SW 1271 (cell line): ENCODE measurements around the gene KRTAP10-3.

Experiments used
- DNase-seq, 2 experiments: peaks; one replicate each; lab custom pipeline; 2025; lab: John Stamatoyannopoulos, UW

The KRTAP10-3 gene

GRCh38 chr21:44528634-44528995, 30.0 kb downstream of the KRTAP10-3 start:
- DNase-seq, result no peak

DNA sequence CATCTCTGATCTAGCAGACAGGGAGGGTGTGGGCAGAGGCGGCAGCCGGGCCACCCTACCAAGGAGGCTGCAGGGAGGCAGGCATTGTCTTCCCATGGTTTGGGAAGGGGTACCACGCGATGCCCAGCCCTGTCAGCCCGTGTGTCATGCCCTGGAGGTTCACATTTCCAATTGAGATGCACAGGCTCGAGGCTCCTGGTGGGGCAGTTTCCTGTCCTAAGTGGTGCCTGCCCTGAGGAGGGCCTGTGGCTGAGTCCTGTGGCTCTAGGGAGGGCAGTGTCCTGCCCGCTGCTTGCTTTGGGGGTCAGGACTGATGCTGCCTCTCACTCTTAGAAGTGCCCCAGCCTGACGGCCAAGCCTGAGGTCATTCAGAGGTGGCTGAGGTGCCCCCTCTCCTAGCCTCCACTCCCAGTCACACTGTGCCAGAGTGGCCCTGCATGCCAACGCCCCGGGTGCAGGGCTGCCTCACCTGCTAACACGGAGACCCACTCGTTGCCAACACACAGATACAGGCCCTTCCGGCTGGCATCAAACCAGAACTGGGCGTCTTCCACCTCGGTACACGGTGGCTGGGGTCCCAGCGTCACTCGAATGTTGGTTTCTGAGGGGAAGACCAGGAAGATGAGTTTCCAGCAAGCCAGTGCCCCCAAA, 30.5 kb downstream of the KRTAP10-3 start:
- no peak for DNase-seq

DNA sequence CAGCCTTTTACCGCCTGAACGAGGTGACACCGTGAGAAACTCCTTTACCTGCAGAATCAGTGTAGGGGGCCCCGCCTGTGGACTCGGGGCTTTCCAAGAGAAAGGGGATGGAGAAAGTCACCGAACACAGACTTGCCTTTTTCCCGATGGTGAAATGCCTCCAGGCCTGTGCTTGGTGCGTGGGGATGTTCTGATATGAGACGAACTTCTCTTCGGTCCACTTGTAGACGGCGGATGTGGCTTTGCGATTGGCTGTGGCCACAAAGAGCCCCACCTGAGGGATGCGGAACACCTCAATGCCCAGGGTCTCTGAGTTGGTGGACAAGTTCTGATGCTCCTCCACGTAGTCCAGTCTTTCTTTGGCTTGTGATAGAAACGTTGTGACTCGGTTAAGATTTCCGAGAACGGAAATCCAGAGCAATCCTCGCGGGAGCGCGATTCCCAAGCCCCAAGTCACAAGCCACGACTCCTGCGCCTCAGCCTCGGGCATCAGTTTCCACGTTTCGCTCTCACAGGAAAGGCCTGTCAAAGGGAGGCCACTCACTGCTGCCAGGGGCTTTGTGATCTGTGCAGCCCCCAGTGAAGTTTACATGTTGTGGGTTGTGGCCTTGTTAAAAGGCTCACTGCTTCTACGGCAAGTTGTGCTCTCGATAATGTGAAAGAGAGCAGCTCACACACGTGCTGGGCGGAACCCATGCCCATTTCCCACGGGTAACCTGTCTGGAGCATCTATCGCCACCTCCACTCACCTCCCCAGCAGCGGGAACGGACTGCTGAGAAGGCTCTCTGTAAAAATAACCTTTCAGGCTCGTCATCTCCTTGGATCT, 31.2 kb downstream of the KRTAP10-3 start:
- no peak for DNase-seq

DNA sequence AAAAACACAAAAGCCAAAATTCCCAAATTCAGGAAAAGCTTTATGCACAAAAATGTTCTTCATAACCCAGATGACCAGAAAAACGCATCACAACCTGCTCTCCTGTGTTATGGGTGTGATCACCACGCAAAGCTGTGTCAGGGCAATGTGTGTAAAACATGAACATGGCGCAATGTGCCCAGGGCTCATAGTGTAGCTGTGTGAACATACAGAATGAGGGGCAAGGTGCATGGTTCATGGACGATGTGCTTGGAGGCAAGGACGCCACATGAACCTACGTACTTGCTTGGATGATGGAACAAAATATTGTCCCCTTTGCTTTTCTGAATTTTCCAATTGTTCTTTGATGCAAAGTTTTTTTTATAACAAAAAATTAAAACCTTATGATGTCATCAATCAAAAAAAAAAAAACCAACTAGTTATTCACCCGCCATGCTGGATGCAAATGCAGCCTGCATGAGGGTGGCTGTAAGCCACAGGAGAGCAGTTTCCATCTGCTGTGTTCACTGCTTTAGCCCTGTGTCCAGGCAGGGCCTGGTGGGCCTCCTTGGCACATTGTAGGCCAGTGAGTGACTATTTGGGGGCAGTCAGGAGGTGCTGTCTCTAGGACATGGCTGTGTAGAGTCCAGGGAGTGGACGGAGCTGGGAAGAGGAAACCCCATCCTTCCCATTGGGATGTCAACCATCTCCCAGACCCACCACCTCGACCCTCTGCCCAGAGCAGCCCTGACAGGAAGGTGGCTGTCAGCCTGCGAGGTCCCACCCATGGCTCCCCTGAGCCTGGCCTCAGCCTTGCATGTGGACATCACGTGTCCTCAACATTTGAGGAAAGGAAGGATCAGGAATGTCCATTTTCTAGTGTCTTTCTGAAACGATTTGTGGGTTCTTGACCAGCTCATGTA, 32.2 kb downstream of the KRTAP10-3 start:
- no peak for DNase-seq

DNA sequence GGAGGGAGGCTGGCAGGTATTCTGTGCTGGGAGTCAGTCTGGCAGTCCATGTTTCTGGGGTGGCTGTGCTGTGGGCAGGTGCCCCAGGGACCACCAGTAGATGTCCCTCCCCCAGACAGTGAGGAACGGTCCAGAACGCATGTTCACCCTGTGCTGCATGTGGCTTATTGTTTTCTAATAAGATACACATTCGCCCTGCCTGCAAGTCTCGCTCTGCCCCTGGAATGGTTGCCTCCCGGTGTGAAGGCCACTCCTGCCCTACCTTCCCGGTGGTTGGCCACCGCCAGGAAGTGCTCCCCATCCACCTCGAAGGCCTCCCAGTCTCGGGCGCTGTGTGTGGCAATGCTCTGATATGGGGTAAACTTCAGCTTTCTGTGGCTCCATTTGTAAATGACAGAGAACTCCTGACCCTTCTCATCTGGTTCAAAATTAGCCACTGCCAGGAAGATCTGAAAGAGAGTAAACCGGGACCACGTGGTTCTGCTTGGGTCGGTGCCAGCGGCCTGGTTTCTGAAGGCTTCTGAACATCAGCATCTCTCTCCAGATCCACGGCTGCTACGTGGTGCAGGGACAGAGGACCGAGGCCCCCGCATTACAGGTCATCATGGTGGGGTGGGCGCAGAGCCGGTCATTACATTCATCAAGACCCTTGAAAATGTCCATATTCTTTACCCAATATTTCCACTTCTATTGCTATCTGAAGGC, 33.1 kb downstream of the KRTAP10-3 start:
- no peak for DNase-seq

DNA sequence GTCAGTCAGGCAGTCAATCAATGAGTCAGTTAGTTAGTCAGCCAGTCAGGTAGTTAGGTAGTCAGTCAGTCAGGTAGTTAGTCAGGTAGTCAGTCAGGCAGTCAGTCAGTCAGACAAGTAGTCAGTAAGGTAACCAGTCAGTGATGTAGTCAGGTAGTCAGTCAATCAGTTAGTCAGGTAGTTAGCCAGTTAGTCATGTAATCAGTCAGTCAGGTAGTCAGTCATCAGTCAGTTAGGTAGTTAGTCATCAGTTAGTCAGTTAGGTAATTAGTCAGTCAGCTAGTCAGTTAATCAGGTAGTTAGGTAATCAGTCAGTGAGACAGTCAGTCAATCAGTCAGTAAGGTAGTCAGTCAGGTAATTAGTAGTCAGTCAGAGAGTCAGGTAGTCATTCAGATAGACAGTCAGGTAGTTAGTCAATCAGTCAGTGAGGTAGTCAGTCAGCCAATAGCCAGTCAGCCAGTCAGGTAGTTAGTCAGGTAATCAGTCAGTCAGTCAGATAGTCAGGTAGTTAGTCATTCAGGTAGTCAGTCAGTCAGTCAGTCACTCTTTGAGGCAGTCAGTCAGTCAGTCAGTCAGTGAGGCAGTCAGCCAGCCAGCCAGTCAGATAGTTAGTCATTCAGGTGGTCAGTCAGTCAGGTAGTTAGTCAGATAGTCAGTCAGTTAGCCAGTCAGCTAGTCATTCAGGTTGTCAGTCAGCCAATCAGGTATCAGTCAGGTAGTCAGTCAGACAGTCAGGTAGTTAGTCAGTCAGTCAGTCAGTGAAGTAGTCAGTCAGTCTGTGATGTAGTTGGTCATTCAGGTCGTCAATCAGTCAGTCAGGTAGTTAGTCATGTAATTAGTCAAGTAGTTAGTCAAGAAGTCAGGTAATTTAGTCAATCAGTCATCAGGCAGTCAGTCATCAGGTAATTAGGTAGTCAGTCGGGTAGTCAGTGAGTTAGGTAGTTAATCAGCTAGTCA, 33.9 kb downstream of the KRTAP10-3 start:
- DNase-seq, result no peak

- DNase-seq, result no peak
Measured at GRCh38 chr21:44523567-44524413, 34.8 kb downstream of the KRTAP10-3 start.

DNA sequence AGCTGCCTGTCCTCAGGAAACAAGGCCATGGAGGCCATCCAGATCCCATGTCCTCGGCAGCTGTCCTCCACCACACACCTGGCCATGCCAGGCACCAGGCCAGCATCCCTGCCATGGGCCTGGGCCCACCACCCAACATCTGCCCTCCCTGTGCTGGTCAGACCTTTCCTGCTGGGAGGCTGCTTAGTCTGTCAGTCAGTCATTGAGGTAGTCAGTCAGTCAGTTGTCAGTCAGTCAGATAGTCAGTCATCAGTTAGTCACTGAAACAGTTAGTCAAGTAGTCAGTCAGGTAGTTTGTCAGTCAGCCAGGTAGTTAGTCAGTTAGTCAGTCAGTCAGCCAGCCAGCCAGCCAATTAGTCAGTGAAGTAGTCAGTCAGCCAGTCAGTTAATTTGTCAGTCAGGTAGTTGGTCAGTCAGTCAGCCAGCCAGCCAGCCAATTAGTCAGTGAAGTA, 35.8 kb downstream of the KRTAP10-3 start:
- DNase-seq, result no peak

DNA sequence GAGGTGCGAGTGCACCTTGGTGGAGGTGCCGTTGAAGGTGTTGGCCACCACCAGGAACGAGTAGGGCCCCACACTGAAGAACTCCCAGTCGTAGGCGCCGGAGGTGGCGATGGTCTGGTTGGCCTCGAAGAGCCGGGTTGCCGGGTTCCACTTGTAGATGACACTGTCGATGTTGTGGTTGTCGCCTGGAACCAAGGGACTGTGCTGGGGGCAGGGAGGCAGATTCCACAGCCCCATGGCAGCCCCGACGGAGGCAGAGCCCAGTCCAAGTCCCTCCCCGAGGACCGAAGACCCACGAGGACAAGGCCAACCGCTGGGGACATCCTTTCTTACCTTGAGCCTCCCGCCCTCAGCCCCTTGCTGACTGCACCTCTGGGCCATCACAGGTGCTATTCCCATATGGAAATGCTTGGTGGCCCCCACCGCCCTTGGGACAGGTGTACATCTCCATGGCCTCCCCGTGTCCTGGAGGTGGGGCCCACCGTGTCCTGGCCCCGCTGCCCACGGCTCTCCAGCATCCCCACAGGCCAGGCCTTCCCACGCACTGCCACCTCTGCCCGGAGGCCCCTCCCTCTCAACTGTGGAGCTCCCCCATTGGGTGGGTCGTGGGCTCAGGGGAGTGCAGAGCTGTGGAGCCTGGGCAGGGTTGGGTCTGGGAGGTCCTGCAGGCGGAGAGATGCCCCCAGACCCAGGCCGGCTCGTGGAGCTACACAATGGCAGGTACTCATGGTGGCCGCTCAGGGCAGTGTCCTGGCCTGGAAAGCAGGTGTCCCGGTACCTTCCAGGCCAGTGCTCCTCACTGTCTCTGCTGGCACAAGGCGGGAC, 36.5 kb downstream of the KRTAP10-3 start:
- DNase-seq, result no peak

DNA sequence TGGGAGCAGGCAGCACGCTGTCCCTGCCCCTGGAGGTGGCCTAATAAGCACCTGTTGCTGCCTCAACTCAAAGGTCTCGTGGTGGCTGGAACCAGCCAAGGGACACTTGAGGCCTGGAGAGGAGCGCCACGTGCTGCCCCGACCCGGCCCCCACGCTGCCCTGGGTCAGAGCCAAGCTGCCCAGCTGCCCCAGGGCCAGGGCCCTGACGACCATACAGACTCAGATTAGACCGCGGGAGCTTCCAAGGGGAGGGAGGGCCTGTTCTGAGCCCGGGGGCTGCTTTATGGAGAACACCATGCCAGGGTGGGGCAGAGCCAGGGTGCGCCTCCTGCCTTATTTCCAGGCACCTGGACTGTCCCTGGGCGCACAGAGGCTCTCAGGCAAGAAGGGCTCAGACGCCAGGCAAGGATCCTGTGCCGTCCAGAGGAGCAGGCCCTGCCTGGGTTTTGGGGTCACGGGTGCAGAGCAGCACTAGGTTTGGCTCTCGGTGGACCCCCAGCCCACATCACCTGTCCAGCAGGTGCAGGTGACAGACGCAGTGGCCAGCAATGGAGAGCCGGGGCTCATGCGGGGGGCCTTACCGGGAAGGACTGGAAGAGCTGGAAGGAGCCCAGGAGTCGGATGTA, 37.2 kb downstream of the KRTAP10-3 start:
- no peak for DNase-seq

DNA sequence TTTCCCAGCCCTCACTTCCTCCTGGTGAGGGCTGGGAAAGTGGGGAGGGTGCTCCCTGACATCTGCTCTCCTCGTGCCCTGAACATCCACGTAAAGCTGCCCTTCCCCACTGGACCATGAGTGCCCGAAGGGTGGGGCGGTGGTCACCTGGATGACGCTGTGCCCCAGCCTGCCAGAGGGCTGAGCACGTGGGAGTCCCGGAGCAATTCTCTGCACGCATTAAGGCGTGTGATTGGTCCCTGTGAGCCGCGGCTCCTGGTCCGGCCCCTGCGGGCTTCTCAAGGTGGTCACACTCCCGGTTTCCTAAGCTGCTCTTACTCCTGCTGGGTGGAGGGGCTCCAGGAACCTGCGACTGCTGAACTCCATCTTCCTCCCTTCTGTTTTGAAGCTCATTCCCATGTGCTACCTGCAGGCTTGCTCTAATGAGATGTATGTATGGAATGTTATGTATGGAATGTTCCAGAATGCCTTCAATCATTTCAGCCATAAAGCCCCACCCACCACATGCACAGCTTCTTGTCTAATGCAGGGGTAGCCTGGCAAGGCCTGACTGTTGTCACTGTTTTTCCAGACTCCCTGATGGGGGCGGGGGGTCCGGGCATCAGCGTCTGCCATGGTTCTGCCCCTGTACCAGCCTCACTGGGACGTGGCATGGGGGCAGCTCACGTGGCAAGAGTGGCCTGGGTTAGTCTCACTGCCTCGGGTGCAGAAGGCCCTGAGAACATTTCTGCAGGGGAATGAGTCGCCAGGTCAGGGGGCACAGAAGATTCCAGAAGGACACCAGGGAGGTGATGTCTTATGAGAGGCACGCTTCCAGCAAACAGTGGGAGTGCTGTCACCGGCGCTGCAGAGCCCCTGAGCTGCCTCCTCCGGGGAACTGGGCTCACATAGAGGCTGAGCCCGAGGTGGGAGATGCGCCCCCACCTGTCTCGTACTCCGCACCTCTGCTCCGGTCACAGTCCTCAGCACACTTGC, 38.0 kb downstream of the KRTAP10-3 start:
- no peak for DNase-seq

DNA sequence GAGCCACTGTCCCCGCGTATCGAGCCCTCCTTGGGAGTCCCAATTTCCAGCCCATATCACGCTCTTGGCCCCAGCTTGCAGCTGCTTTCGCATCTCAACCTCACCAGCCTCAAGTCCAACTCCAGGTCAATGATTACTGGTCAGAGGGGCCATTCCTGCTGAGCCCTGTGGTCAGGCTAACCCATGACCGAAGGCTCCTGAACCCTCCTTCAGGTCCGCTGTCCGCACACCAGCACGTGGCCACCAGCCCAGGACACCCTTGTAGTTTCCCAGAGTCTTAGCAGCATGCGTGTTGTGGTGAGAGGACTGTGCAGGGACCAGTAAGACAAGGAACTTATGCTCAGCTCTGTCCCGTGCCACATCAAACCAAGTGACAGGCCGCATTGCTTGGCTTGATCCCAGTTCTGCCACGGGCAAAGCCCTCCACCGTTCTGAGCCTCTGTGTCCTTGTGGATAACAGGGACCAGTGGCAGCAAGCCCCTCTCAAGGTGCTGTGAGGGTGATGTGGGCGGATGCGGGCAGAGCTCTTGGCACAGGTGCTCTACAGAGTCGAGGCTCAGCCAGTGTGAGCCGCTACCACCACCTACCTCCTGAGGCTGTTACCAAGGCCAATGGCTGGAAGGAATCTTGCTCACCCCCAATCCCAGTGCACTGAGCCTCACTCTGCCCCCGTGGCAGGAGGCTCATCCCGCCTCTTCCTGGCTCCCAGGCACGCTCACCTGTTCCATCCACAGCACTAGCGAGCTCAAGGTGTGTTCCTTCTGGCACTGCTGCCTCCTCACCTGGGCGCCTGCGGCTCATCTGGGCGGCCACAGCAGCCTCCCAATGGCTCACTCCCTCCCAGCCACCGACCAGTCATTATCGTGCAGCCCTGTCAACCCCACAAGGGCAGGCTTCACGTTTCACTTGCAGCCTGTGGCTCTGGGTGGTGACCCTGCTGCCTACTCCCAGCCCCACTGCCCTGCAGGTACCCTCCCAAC, 39.0 kb downstream of the KRTAP10-3 start:
- DNase-seq, result no peak

DNA sequence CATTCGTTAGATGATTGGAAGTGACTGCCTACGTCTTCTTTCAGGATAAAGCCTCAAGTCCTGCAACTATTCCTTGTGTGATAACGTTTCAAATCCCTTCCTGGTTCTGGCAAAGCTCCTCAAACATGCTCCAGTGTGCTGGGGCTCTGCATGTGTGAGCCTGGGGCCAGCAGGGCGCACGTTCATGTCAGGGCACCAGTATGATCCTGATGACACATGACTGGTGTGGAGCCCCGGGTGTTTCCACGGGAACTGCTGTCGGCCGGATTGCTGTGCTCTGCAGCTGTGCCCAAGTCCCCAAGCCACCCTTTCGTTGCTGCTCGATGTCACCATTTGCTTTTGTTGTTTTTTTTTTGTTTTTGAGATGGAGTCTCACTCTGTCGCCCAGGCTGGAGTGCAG, 39.9 kb downstream of the KRTAP10-3 start:
- DNase-seq, result no peak

GRCh38 chr21:44517175-44517899, 41.3 kb downstream of the KRTAP10-3 start:
- peak in 1 of 2 experiments; percentile 8 for DNase-seq

DNA sequence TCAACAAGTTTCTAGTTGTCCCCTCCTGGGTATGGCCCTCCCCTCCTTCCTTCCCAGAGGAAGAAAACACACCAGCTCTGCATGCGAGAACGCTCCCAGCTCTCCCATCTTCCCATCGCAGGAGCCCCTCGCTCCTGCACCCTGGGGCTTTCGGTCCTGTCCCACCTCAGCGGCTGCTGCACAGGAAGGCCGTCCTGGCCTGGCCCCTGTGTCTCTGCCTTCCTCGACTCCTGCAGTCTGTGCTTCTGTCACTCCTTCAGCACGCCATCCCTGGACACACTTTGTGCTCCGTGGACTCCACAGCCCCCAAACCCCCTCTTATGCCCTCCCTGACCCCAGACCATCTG, 41.8 kb downstream of the KRTAP10-3 start:
- DNase-seq, result no peak
